GM19452 (cell line): ENCODE data around the gene IQCH.

Experiments
- ATAC-seq: cut with Tn5 transposase; IDR thresholded peaks from one replicate; pipeline ENCODE4 v1.9.1; 2021; ENCODE audit not compliant: unreplicated experiment

Gene IQCH

DNA sequence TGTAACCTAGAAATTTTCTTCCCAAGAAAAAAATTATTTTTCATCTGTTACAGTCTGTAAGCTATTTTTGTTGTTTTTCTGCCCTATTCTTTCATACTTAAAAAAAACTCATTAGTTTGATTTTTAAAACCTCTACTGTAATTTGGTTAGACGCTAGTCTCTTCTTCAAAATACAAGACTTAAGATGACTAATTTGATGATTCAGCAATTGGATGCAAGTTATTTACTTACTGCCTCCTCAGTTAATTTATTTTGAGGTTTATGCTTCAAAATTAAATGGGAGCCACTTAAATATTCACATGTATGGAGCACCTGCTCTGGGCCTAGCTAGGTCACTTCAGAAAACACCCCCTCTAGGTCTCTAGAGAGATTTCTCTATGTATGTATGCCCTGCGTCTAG lies 132.4 kb downstream of the IQCH start:
- no peak for ATAC-seq

- no peak for ATAC-seq
Measured at GRCh38 chr15:67389975-67390374, 135.4 kb downstream of the IQCH start.

GRCh38 chr15:67394873-67395639 lies 140.5 kb downstream of the IQCH start:
- ATAC-seq: no peak

DNA sequence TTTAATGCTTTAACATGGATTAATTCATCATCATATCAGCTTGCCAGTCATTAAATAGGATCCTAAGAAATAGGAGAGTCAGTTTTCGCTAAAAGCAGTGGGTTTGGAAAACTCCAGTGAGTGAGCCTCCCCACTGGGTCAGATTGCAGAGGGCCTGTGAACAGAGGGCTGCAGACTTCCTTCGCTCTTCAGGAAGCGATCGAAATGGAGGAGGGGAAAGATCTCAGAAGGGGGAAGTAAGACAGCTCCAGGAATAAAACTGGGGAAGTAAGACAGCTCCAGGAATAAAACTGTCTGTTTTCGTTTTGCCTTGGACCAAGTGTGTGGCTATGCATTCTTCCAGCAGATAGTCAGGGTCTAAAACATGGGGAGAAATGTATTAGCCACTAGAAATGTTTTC lies 141.5 kb downstream of the IQCH start:
- no peak for ATAC-seq

GRCh38 chr15:67397139-67397538 lies 142.6 kb downstream of the IQCH start:
- ATAC-seq: no peak

DNA sequence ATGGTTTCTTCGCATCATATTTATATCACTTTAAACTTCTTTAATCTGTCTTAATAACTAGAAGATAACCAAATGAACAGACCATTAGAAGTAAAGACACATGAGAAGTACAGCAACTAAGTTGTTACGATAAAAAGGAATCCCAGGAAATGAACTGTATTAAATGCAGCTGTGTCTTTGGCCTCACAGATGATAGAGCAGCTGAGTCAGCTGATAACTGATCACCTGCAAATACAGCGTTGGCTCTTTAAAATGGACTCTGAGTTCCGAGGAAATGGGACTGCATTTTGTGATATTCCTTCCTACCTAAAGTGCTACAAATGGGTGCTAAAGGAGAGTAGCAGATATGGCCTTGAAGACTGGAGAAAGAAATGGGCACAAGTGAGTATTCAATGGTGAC lies 145.3 kb downstream of the IQCH start:
- no peak for ATAC-seq

GRCh38 chr15:67400890-67401289 lies 146.3 kb downstream of the IQCH start:
- ATAC-seq: no peak

DNA sequence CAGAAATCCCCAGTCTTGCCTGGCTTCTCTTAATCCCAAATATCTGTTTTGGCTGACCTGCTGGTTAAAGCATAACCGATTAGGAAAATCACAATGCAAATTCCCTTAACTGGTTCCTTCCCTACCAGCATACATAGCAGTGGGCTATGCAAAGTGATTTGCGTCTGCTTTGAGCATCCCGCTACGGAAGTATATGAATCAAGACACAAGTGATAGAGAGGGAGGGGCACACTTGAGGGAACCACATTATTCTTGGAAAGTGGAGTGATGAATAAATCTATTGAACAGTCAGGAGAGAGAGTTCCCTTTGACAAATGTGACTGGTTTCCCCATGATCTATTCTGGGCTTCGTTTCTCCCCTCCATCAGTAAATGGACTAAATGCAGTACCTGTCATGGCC lies 146.8 kb downstream of the IQCH start:
- no peak for ATAC-seq

- no peak for ATAC-seq
Measured at GRCh38 chr15:67403428-67404154, 149.0 kb downstream of the IQCH start.

GRCh38 chr15:67405208-67406191 lies 150.9 kb downstream of the IQCH start:
- no peak for ATAC-seq

DNA sequence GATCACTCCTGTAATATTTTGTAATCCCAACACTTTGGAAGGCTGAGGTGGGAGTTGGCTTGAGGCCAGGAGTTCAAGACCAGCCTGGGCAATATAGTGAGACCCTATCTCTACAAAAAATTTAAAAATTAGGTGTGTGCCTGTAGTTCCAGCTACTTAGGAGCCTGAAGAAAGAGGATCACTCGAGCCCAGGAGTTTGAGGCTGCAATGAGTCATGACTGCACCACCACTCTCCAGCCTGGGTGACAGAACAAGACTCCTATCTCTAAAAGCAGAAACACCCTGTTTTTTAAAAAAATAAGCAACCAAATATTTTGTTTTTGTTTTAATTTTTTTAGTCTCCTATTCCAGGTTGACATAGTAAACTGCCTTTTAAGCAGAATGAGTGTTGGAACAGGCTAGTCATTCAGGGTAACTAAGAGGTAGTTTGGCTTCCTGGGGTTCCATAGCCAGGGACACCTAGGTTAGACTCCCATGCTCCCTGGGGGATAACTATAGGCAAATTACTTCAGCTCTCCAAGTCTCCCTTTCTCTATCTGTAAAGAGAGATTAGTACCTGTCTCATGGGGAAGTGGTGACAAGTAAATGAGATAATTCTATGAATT lies 151.8 kb downstream of the IQCH start:
- no peak for ATAC-seq

DNA sequence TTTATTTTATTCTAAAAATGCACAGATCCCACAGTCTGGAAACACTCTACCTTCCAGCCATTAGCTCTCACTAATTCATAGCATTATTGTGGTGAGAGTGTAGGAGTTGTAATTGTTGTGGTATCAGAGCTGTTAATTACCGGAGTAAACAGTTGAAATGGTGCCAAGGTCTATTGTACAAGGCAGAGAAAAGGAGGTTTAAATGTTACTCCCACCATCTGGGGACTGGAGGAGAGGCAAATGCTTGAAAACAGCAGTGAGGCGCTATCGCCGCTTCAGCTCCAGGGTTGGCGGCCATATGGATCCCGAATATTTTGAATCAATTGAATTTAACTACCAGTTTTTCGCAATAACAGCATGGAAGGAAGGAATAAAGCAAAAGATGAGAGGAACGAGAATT lies 153.2 kb downstream of the IQCH start:
- ATAC-seq: no peak

- no peak for ATAC-seq
Measured at GRCh38 chr15:67409175-67409574, 154.6 kb downstream of the IQCH start.

DNA sequence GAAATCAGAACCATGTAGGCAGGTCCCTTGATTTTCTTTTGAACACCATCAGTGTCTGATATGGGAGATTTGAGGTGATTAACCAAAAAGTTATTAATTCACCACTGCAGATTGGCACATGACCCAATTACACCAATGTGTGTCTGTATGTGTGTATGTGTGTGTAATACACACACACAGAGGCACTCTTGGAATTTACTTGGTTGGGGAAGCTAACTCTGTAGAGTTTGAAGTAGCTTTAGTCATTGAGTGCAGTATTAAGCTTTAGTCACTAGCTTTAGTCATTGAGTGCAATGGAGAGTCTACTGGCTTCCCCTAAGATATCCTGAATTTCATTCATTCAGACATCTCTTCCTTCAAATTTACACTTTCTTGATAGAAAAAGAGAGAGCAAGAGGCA lies 156.9 kb downstream of the IQCH start:
- no peak for ATAC-seq

- ATAC-seq: no peak
Measured at GRCh38 chr15:67413770-67414390, 159.3 kb downstream of the IQCH start.

DNA sequence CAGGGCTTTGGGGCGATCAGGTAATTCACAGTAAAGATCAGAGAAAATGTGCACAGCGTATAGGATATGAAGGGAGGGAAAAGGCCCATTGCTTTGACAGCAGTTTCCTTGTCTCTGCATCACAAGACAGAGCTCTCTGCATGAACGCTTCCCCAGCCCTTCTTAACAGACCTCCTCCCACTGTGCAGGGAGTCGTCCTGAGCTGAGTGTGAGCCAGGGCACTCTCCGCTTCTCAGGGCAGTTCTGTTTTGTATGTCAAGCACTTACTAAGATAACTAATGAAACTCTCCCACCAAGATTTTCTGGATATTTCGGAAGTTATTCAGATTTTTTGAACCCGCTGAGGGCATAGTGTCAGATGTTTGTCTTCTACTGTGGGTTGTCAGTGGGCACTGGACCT lies 160.6 kb downstream of the IQCH start:
- ATAC-seq: no peak

DNA sequence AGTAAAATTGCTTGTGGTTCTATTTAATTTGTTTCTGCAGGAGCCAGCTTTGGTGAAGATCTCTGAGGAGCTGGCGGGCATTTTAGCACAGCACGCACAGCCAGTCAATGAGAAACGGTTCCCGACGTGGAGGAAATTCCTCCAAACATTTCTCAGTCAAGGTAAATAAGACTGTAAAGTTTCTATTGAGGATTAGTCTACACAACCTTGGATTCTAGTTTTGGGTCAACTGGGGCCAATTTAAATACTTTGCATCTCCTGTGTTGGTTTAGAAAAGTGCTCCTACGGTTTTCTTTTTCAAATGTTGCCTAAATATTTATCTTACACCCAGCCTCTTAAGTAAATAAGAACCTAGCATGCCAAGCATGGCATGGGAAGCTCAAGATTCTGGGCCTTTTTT lies 162.3 kb downstream of the IQCH start:
- ATAC-seq: no peak

GRCh38 chr15:67419705-67420104 lies 165.1 kb downstream of the IQCH start:
- ATAC-seq: no peak

GRCh38 chr15:67420137-67420536 lies 165.6 kb downstream of the IQCH start:
- ATAC-seq: no peak

DNA sequence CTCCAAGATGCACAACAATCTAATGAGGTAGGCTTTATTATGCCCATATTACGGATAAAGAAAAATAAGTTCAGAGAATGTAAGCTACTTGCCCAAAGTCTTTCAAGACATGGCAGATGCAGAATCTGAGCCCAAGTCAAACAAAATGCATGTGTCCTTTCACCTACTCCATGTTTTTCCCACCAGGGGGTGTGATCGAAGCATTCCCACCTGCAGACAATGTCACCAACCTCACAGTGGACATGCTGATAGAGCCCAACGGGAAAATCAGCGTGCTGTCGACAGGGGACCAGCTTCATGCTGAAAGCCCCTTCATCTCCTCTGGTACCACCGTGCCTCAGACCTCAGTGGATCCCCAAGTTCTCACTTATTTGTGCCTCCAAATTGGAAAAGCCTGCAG lies 166.5 kb downstream of the IQCH start:
- no peak for ATAC-seq

- no peak for ATAC-seq
Measured at GRCh38 chr15:67422296-67422695, 167.7 kb downstream of the IQCH start.
